EH (cell line): ENCODE results near the gene IFITM1.
"Not testable (repeated sequence)": the region's sequence is repeated elsewhere in the genome, so short reads cannot be mapped to it uniquely, and the experiment has no call there.

Experiments
- DNase-seq: peaks from one replicate; pipeline ENCODE4 v3.0.0-alpha.2; 2015; ENCODE audit warnings: low read depth

The IFITM1 gene

DNA sequence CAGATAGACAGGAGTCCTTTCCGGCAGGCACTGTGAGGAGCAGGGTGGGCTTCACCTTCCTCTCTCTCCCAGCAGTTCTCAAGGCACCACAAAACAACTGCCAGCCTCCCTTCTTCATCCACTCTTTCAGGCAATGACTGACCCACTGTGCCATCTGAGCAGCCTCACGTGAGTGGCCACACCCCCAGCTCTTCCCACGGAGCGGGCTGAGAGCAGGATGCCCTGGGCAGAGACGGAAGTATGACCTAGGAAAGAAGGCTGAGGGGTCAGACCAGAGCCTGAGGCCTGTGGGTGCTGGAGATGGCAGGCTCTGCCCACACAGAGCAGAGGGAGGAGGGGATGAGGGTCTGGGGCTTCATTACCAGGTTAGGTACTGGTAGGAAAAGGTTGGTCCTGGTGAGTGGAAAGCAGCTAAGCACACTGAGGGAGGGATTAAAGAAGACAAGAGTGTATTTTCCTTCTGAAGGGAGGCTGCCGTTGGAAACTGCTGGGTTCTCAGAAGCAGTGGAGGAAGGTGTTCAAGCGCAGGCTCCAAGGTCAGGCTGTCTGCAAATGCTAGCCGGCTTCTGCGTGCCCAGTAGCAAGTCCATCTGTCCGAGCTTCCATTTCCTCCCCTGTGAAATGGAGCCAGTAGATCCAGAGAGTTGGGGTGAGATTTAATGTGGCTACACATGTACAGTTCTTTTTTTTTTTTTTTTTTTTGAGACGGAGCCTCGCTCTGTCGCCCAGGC lies 31.0 kb upstream of the IFITM1 start:
- no peak for DNase-seq

DNA sequence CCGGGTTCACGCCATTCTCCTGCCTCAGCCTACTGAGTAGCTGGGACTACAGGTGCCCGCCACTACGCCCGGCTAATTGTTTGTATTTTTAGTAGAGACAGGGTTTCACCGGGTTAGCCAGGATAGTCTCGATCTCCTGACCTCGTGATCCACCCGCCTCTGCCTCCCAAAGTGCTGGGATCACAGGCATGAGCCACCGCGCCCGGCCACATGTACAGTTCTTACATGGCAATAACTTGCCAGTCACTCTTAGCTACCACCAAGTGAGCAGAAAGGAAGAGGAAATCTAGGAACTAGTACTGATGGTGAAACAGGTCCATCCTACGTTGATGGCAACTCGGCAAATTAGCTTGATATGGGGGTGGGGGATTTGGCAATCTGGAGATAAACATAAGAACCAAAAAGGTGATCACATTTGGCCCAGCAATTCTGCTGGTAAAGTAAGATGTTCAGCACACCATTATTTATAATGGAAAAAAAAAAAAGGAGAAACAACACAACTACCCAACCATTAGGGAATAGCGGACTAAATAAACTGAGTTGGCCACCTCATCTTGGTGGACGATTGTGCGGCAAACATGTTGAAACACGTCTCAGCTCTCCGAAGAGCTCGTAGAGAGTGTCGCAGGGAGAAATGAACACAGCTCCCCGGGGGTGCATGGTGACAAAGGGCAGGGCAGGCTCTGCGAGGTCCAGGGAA lies 30.3 kb upstream of the IFITM1 start:
- no peak for DNase-seq

DNA sequence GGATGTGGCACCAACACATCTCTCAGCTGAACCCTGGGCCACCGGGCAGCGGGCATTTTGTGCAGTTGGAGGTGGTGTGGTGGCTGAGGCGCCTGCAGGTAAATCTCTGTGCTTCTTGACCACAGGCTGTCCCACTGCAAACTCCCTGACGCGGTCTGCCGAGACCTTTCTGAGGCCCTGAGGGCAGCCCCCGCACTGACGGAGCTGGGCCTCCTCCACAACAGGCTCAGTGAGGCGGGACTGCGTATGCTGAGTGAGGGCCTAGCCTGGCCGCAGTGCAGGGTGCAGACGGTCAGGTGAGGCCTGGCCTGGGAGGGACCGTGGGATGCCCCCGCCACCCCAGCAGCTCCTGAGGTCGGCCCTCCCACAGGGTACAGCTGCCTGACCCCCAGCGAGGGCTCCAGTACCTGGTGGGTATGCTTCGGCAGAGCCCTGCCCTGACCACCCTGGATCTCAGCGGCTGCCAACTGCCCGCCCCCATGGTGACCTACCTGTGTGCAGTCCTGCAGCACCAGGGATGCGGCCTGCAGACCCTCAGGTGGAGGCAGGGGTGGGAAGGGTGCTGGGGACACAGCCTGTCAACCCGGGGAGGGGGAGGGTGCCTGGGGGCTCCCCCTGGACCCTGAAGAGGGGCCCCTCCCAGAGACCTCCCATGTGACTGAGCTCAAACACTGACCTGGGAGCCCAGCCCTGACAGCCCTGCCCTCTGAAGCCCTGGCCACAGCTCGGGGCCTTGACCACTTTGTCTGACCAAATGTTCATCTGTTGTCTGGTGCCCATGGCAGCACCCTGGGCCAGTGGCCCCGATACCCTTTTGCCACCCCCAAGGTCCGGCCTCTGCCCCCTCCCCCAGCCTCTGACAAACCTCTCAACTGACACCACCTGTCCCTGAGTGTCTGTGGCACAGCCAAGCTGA lies 29.5 kb upstream of the IFITM1 start:
- no peak for DNase-seq

DNA sequence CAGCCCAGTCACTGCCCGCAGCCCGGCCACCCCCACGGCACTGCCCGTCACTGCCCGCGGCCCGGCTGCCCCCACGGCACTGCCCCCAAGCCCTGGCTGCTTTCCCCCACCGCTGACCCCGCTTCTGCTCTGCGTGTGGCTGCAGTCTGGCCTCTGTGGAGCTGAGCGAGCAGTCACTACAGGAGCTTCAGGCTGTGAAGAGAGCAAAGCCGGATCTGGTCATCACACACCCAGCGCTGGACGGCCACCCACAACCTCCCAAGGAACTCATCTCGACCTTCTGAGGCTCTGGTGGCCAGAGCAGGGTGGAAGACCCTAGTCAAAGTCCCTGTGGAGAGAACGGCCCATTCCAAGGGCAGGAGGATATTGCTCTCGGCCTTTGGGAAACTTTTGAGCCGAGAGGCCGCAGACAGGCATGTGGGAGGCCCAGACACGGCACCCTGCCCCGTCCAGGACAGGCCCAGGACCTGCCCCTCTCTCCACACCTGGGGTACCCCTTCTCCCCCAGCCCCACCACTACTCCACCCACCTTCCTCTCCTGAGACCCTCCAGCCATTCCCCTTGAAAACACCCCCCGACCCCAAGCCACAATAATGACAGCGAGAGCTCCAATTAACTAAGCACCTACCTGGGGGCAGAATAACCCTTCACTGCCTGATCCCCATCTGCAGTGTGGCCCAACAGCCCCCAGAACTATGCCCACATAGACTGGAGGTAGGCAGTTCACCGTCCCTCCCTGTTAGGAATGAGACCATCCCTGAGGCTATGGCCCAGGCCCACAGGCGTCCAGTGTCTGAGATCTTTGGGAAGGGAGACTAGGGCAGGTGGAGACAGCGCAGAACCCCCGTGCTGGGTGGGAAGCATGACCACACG lies 28.6 kb upstream of the IFITM1 start:
- no peak for DNase-seq

DNA sequence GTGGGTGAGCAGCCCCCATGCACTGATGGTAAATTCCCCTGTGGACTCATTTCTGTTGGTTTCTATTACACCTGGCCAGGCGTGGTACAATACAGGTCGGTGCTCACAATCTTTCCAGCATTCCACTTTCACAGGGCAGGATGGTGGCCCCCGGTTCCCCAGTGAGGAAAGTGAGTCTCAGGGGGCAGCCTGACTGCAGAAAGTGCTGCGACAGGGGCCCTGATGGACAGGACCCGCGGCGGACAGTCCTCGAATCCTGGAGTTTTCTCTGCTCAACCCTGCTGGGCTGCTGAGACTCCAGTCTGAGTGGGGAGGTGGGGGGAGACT lies 28.0 kb upstream of the IFITM1 start:
- no peak for DNase-seq

DNA sequence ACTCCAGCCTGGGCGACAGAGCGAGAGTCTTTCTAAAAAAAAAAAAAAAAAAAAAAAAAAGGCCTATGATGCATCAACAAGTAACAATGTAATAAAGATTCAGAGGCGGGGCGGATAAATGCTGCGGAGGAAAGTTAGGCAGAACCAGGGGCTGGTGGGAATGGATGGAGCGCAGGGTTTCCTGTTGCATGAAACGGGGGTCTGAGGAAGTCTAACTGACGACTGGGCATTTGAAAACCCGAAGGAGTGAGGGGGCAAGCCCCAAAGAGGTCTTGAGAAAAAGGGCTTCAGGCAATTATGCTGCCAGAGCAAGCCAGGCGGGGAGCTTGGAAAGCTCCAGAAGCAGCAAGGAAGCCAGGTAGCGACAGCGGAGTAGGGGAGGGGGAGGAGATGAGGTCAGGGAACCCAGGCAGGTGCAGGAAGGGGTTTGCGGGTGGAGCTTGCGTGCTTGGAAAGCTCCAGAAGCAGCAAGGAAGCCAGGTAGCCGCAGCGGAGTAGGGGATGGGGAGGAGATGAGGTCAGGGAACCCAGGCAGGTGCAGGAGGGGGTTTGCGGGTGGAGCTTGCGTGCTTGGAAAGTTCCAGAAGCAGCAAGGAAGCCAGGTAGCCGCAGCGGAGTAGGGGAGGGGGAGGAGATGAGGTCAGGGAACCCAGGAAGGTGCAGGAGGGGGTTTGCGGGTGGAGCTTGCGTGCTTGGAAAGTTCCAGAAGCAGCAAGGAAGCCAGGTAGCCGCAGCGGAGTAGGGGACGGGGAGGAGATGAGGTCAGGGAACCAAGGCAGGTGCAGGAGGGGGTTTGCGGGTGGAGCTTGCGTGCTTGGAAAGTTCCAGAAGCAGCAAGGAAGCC lies 26.6 kb upstream of the IFITM1 start:
- not testable (repeated sequence) for DNase-seq

DNA sequence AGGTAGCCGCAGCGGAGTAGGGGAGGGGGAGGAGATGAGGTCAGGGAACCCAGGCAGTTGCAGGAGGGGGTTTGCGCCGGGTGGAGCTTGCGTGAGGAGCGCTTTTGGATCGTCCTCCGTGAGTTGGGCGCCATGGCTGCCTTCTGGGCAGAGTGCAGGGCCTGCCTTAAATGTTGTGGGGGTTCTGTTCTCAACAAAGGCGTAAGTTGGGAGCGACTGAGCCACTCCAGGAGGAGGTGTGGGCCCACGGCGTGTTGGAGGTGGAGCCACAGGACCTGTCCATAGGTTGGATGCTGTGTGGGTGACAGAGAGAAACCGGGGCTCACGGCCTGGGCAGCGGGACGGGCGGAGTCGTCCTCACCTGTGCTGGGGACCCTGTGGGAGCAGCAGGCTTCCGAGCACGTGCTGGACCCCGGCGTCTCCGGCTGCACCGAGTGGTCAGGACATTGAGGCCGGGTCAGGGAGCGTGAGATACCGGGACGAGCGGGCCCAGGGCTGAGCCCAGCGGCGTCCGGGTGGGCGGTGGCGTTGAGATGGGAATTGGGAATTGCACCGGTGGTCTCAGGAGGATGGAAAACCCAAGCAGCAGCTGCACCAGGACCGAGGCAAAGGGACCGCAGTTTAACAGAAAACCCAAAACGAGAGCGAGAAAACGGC lies 25.9 kb upstream of the IFITM1 start:
- no peak for DNase-seq

DNA sequence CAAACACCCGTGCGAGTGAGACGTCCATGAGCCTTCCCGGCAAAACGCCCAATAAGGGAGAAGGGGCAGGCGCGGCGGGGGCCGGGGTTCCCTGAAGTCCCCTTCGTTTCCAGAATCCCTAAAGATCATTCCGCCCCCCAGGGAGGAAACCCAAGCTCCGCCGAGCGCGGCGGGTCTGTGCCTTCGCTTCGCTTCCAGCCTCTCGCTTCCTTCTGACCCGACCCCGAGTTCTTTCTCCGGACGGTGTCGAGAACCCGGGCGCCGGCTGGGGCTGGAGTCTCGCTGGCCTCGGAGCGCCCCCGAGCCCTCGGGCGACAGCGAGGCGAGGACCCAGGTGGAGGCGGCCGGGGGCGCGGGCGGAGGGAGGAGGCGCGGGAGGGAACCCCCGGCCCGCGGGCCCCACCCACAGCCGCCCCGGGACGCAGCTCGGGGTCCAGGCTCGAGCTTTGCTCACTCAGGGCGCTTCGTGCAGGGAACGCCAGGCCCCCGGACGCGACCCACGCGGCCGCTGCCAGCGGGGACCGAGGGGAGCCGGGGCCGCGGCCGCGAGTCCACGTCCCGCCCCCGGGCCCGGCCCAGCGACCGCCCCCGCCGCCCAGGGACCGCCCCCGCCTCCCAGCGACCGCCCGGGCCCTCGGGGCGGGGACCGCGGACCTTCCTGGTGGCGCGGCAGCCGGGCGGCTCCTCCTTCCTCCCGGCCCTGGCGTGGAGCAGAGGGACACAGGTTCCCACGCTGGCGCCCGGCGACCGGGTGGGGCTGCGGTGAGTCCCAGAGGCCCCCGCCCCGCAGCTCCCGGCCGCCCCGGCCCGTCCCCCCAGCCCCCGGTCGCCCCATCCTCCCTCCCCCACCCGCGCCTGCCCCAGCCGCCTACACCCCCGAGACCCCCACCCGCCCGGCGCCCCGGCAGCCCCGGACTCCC lies 25.1 kb upstream of the IFITM1 start, which contains the start of gene PGGHG:
TSS of gene PGGHG (plus strand) at position 649 of the 920 bp plus-strand sequence. CDS start 691 bp downstream, outside the sequence.
- DNase-seq: peak; percentile 76

DNA sequence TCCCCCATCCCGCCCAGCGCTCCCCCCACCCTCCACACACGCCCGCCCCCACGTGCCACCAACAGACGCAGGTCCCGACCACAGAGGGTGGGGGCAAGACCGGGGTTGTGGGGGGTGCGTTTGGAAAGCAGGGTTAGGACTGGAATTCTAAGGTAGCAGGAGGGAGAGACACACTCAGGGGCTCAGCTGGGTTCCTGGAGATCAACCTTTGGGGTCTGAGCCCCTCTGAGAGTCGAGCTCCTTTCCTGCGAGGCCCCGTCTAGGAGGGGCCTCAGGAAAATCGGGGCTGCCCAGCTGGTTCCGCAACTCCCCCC lies 24.5 kb upstream of the IFITM1 start:
- no peak for DNase-seq

DNA sequence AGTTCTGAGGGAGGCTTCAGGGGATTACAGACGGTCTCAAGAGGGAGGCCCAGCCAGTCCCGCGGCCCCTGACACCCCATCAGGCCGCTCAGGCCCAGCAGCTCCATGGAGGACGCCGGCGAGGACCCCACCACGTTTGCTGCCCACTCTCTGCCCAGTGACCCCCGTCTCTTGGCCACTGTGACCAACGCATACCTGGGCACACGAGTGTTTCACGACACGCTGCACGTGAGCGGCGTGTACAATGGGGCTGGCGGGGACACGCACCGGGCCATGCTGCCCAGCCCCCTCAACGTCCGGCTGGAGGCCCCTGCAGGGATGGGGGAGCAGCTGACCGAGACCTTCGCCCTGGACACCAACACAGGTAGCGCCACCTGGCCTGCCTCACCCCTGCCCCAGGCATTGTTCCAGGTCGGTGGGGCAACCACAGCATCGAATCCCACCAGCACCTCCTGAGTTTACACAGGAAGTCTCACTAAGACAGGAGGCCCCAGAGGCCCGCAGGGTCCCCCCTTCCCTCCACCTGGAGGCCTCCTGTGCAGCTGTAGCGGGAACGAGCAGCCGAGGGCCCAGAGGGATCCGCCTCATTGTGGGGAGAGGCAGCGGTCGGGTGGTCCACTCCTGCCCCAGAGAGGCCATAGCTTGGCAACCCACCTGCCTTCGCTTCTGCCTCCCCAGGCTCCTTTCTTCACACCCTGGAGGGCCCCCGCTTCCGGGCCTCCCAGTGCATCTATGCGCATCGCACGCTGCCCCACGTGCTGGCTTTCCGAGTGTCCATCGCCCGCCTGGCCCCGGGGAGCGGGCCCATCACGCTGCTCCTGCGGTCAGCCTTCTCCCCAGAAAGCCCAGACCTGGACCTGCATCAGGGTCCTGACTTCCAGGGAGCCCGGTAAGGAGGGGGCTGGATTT lies 23.9 kb upstream of the IFITM1 start:
- DNase-seq: no peak

DNA sequence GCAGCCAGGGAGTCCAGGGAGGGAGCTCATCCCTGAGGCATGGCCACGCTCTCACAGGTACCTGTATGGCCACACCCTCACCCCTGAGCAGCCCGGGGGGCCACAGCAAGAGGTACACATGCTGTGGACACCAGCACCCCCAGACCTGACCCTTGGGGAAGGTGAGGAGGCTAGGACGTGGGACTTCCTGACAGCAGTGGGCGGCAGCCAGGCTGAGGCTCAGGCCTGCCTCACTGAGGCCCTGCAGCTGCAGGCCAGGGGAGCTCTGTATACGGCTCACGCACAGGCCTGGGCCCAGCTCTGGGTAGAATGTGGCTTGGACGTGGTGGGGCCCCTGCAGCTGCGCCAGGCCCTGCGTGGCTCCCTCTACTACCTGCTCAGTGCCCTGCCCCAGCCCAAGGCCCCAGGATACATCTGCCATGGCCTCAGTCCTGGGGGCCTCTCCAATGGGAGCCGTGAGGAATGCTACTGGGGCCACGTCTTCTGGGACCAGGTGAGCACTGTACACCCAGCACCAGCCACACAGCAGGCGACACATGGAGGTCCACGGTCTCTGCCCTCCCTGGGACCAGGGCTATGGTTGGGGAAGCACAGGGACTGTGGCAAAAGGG lies 23.1 kb upstream of the IFITM1 start:
- no peak for DNase-seq

DNA sequence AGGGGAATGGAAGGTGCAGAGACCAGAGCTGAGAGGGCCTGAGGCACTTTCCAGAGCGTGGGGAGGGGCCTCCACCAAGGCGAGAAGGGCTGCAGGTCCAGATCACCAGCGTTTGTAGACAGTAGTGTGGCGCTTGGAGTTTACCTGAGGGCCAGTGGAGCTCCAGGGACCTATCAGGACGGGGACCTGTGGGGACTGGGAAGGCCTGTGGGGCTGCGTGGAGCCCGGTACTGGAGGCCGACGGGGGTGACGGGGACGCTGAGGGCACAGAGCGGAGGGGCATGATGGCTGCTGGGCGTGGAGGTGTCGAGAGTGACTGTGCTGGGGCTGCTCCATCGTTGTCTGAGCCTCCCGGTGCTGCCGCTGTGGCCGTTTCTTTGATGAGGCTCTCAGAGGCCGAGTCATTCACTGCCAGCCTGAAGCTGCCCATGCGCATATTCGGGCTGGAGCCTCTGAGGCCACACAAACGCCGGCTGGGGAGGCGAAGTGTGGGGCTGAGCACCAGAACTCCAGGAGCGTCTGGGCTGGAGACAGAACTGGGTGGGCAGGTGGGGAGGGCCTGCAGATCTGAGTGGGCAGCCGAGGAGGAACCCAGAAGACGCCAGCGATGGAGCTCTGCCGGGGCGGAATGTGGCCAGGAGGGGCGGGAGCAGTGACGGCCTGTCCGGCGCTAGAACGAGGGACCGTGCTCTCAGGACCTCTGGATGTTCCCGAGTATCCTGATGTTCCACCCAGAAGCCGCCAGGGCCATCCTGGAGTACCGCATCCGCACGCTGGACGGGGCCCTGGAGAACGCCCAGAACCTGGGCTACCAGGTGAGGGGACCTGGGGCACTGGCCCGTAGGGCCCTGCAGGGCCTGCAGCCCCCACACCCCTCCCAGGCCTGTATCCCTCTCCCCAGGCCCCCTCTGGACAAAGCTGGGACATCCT lies 22.3 kb upstream of the IFITM1 start:
- no peak for DNase-seq

DNA sequence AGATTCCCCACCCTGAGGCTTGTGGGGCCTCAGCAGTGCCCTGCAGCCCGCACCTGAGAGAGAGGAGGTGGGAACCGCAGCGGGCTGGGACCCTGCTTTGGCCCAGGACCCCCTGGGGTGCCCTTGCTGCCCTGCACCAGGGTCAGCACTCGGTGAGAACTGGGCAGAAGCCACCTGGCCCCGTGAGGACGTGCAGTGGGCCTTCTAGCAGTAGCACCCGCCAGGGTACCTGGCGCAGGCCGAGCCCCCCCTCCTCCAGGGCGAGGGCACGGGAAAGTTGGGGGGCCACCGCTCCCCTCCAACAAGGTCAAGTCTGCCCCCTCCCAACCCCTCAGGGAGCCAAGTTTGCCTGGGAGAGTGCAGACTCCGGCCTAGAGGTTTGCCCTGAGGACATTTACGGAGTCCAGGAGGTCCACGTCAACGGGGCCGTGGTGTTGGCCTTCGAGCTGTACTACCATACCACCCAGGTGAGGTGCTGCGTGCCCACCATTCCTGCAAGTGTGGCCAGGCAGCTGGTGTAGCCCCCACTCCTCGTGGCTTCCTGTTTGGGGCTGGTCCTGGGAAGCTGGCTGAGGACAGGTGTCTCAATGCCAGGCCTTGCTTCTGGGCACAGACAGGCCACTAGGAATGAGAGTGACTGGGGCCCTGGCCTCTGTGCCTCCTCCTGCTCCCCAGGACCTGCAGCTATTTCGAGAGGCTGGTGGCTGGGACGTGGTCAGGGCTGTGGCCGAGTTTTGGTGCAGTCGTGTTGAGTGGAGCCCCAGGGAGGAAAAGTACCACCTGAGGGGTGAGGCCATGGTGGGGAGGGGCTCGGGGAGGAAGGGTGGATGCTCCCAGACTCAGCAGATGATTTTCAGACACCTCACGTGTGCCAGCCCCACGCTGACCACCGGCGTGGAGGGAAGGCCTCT lies 21.4 kb upstream of the IFITM1 start:
- no peak for DNase-seq

DNA sequence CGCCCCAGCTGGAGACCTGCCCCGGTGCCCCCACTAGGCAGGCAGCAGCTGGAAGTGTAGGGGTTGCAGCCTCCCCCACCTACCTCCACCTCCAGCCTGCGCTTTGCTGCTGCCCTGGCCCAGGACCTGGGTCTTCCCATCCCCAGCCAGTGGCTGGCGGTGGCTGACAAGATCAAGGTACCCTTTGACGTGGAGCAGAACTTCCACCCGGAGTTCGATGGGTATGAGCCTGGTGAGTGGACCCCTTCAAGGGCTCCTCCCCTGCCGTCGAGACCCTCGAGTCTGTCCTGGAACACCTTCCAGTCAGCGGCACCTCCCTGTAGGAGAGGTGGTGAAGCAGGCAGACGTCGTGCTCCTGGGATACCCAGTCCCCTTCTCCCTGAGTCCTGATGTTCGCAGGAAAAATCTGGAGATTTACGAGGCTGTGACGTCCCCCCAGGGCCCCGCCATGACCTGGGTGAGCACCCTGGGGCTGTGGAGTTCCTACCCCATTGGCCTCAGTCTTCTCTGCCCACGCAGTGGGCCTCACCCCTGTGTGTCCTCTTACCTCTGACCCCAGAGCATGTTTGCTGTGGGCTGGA lies 20.5 kb upstream of the IFITM1 start:
- no peak for DNase-seq
